GM12875 (cell line): ENCODE data around the gene UFL1.

Experiments
- H3K4me3 ChIP-seq: one replicate; pipeline ENCODE4 v1.5.1; 2011; ENCODE audit warnings: low read depth, low read length, control low read depth
- CTCF ChIP-seq: IDR thresholded peaks from 2 replicates; pipeline ENCODE4 v1.5.1; 2011; ENCODE audit warnings: low read depth, mild to moderate bottlenecking, control low read depth, inconsistent platforms, low read length, moderate library complexity, borderline replicate concordance; ENCODE audit not compliant: insufficient read depth

Gene UFL1

GRCh38 chr6:96575359-96575758 is 53.8 kb downstream of the UFL1 start:
- no peak for TF ChIP-seq CTCF
- H3K4me3 ChIP-seq: no peak overlapping the region

GRCh38 chr6:96576221-96576620 is 54.6 kb downstream of the UFL1 start:
- no peak overlapping the region for H3K4me3 ChIP-seq
- no peak for TF ChIP-seq CTCF

GRCh38 chr6:96582021-96582420 is 60.4 kb downstream of the UFL1 start:
- no peak overlapping the region for H3K4me3 ChIP-seq
- no peak for TF ChIP-seq CTCF

GRCh38 chr6:96582436-96582835 is 60.8 kb downstream of the UFL1 start:
- H3K4me3 ChIP-seq: no peak overlapping the region
- TF ChIP-seq CTCF: no peak

GRCh38 chr6:96604420-96604819 is 82.8 kb downstream of the UFL1 start:
- no peak overlapping the region for H3K4me3 ChIP-seq
- TF ChIP-seq CTCF: no peak
